ENCODE results near the gene SPATA18. TPM values are rescaled to one million over a fixed set of nuclear protein-coding genes. Genes with fewer than 3 reads are reported as not detected.

Gene SPATA18
- total and polyA plus RNA-seq, 2 of the 13 experiments (the other 11 are each of a cell fraction or from before 2014, with no cell fraction given), result 5.7 to 13.2 TPM

GRCh38 chr4:52112411-52112810 lies 61.3 kb downstream of the SPATA18 start:
- no peak overlapping the region for H3K4me2 ChIP-seq (ENCODE audit: low read depth, low read length)
- H3K27me3 ChIP-seq (ENCODE audit: control insufficient read depth in 1 of 2, insufficient read depth in 2 of 2, low read length in 2 of 2), result no peaks in the 10 kb centered on the region
- ChIA-PET CTCF (ENCODE audit: low intra/inter-chr PET ratio, low total read pairs) (no interaction called here), POLR2A (no interaction called here)
- H4K20me1 ChIP-seq (ENCODE audit: insufficient read depth, low read length), result no peaks in the 10 kb centered on the region
- DNase-seq (ENCODE audit: low spot score) (no peak), FAIRE-seq (no peak), ATAC-seq (no peak)
- no peak overlapping the region for H3K4me3 ChIP-seq (replicated peaks in 1 of 3; ENCODE audit: insufficient read depth in 1 of 3, low read depth in 2 of 3, low read length in 3 of 3)
- H2AFZ ChIP-seq (ENCODE audit: low read length), result no peak overlapping the region
- 0% methylated on average over 1 of the region's 1 CpG for WGBS (ENCODE audit: low lambda C conversion rate)
- in situ Hi-C loops (cut with HindIII; ENCODE audit: extremely low pct_ligation_motif_present, low pct_unique_long_range_greater_than_20kb), result no loop called here
- no peak overlapping the region for H3K27ac ChIP-seq (ENCODE audit: extremely low read length, insufficient read depth, low read length)
- no peaks in the 10 kb centered on the region for H3K4me1 ChIP-seq (ENCODE audit: insufficient read depth, low read length)
- no peak for TF ChIP-seq TCF7L2 (IDR thresholded peaks at IDR 0.05; ENCODE audit: low read depth, low read length)
- TF ChIP-seq TBX3 (IDR thresholded peaks at IDR 0.05; ENCODE audit: borderline replicate concordance), result no peak
- no peak for TF ChIP-seq PREB (CRISPR knock-in tag; IDR thresholded peaks at IDR 0.05)
- no peak for TF ChIP-seq ZNF558 (CRISPR knock-in tag; IDR thresholded peaks at IDR 0.05; ENCODE audit: borderline replicate concordance)
- no peak for TF ChIP-seq ZNF432 (CRISPR knock-in tag; IDR thresholded peaks at IDR 0.05; ENCODE audit: borderline replicate concordance)
- no peak for TF ChIP-seq ZNF616 (CRISPR knock-in tag; IDR thresholded peaks at IDR 0.05; ENCODE audit: low read depth)
- TF ChIP-seq ZNF512 (CRISPR knock-in tag; IDR thresholded peaks at IDR 0.05), result no peak
- TF ChIP-seq GRHL1 (CRISPR knock-in tag; conservative IDR thresholded peaks at IDR 0.05), result no peak
- no peak for TF ChIP-seq ZNF362 (CRISPR knock-in tag; IDR thresholded peaks at IDR 0.05; ENCODE audit: borderline replicate concordance)
- TF ChIP-seq TFDP2 (CRISPR knock-in tag; IDR thresholded peaks at IDR 0.05), result no peak
- TF ChIP-seq MEF2D (CRISPR knock-in tag; IDR thresholded peaks at IDR 0.05), result no peak
- no peak overlapping the region for H3K9ac ChIP-seq (ENCODE audit: insufficient read depth, low read depth, low read length)
- intact Hi-C loops (cut with micrococcal nuclease; ENCODE audit: unreplicated experiment), result no loop called here
- no peaks in the 10 kb centered on the region for H3K36me3 ChIP-seq (replicated peaks in 1 of 2; ENCODE audit: control insufficient read depth in 1 of 2, insufficient read depth in 2 of 2, low read length in 2 of 2)
- H3K79me2 ChIP-seq (ENCODE audit: insufficient read depth, low read length), result no peaks in the 10 kb centered on the region
- no TSS peak for BruUV-seq (replicated peaks)
- H3K9me3 ChIP-seq (ENCODE audit: low read length), result no peaks in the 10 kb centered on the region

All from HepG2 (cell line).